Muscle layer of colon (tissue), 2 donors: Measurements from ENCODE around the gene MYO3B.
"Not testable (repeated sequence)": the region's sequence is repeated elsewhere in the genome, so short reads cannot be mapped to it uniquely, and the experiment has no call there.

Source experiments
- H3K27ac ChIP-seq: one replicate; pipeline ENCODE4 v1.7.0; 2013; ENCODE audit warnings: low read depth, mild to moderate bottlenecking, low read length, moderate library complexity
- H3K27me3 ChIP-seq, 2 donors: one replicate each; pipeline ENCODE4 v1.7.0; 2013; ENCODE audit warnings: low read length in 2 of 2, mild to moderate bottlenecking in 2 of 2; ENCODE audit not compliant: insufficient read depth in 2 of 2, control insufficient read depth in 1 of 2
- H3K36me3 ChIP-seq: one replicate; pipeline ENCODE4 v1.7.0; 2013; ENCODE audit warnings: mild to moderate bottlenecking, low read length; ENCODE audit not compliant: insufficient read depth
- H3K4me1 ChIP-seq: one replicate; pipeline ENCODE4 v1.7.0; 2013; ENCODE audit warnings: mild to moderate bottlenecking, low read length; ENCODE audit not compliant: insufficient read depth
- H3K4me3 ChIP-seq, 2 donors: one replicate each; pipeline ENCODE4 v1.7.0; 2013; ENCODE audit warnings: low read length in 2 of 2, low read depth in 1 of 2, mild to moderate bottlenecking in 1 of 2, moderate library complexity in 1 of 2
- H3K9ac ChIP-seq: one replicate; pipeline ENCODE4 v1.7.0; 2013; ENCODE audit warnings: low read length
- H3K9me3 ChIP-seq: one replicate; pipeline ENCODE4 v1.7.0; 2013; ENCODE audit warnings: mild to moderate bottlenecking, low read length
- donor health status: abdominal sarcoma.
- donor health status: Adenocarcinoma of cecum.

Gene MYO3B

DNA sequence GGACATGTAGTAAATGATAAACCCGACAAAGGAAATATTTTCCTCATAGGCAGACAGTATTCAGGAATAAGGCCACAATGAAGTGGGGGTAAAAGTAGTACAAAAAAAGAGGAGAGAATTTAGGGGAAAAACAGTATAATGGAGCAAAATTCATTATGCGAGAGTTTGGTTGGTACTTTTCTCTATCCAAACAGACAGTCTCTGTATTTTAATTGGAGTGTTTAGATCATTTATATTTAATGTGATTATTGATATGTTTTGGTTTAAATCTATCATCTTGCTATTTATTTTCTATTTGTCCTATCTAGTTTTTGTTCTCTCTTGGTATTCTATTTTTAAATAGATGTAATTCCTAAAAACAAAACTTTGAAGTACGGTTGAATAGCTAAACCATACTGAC, 366.9 kb downstream of the MYO3B start:
- Histone ChIP-seq H3K27me3 (no peaks in the 10 kb centered on the region), H3K9me3 (no peaks in the 10 kb centered on the region), H3K27ac (no peak overlapping the region), H3K4me3 (no peak overlapping the region), H3K36me3 (no peaks in the 10 kb centered on the region), H3K4me1 (no peaks in the 10 kb centered on the region), H3K9ac (no peak overlapping the region)

DNA sequence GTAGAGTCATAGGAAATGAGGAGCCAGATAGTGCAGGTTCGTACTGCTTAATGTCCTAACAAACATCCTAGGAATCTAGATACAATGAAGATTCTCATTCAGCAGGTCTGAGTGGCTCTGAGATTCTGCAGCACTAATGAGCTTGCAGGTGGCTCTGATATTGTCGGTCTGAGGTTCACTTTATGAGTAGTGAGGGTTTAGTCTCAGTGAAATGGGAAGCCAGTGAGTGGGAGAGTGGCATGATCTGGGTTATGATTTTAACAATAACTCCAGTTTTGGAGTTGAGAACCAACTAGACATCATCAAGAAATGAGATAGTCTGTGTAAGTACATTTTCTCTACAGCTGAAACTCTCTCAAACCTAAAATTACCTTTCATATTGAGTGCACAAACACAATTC, 370.4 kb downstream of the MYO3B start:
- Histone ChIP-seq H3K27me3 (no peaks in the 10 kb centered on the region), H3K9me3 (no peaks in the 10 kb centered on the region), H3K9ac (no peak overlapping the region), H3K4me3 (no peak overlapping the region), H3K27ac (no peak overlapping the region), H3K36me3 (no peaks in the 10 kb centered on the region), H3K4me1 (no peaks in the 10 kb centered on the region)

DNA sequence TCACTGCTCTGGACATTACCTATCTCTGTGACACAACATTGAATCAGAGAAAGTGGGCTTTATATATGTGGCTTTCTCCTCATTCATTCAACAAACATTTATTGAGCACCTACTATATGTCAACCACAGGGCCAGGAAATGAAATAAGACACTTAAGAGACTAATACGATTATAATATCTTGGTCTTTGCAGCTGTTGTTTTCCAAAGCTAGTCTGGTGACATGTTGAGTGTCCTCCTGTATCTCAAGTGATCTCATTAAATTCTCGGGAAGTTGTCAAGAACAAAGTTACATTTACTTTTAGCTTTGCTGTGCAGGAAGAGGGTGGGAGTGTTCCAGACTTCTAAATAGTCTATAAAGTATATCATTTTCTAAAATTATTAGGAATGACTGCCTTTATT, 372.6 kb downstream of the MYO3B start:
- no peak overlapping the region for H3K9ac ChIP-seq
- no peak overlapping the region for H3K27ac ChIP-seq
- H3K4me1 ChIP-seq: peaks cover 13% of the 10 kb centered on the region
- no peaks in the 10 kb centered on the region for H3K36me3 ChIP-seq
- no peaks in the 10 kb centered on the region for H3K9me3 ChIP-seq
- H3K27me3 ChIP-seq: no peaks in the 10 kb centered on the region
- H3K4me3 ChIP-seq: no peak overlapping the region

DNA sequence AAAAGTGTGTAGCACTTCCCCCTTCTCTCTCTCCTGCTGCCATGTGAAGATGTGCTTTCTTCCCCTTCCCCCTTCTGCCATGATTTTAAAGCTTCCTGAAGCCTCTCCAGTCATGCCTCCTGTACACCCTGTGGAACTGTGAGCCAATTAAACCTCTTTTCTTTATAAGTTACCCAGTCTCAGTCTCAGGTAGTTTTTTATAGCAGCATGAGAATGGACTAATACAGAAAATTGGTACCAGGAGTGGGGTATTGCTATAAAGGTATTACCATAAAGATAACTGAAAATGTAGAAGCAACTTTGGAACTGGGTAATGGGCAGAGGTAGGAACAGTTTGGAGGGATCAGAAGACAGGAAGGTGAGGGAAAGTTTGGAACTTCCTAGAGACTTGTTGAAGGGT, 374.0 kb downstream of the MYO3B start:
- H3K9me3 ChIP-seq, H3K4me3 ChIP-seq, H3K27me3 ChIP-seq, H3K9ac ChIP-seq, H3K27ac ChIP-seq, H3K36me3 ChIP-seq: not testable (repeated sequence)
- H3K4me1 ChIP-seq: peaks cover 14% of the 10 kb centered on the region

DNA sequence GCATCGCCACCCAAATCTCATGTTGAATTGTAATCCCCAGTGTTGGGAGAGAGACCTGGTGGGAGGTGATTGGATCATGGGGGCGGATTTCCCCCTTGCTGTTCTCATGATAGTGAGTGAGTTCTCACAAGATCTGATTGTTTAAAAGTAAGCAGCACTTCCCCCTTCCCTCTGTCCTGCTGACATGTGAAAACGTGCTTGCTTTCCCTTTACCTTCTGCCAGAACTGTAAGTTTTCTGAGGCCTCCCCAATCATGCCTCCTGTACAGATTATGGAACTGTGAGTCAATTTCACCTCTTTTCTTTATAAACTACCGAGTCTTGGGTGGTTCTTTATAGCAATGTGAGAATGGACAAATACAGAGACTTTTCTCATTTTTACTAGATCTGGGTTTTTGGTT, 375.8 kb downstream of the MYO3B start:
- H3K4me1 ChIP-seq: peaks cover 20% of the 10 kb centered on the region
- no peaks in the 10 kb centered on the region for H3K36me3 ChIP-seq
- H3K27me3 ChIP-seq: no peaks in the 10 kb centered on the region
- no peak overlapping the region for H3K27ac ChIP-seq
- no peak overlapping the region for H3K9ac ChIP-seq
- H3K9me3 ChIP-seq: no peaks in the 10 kb centered on the region
- H3K4me3 ChIP-seq: no peak overlapping the region

DNA sequence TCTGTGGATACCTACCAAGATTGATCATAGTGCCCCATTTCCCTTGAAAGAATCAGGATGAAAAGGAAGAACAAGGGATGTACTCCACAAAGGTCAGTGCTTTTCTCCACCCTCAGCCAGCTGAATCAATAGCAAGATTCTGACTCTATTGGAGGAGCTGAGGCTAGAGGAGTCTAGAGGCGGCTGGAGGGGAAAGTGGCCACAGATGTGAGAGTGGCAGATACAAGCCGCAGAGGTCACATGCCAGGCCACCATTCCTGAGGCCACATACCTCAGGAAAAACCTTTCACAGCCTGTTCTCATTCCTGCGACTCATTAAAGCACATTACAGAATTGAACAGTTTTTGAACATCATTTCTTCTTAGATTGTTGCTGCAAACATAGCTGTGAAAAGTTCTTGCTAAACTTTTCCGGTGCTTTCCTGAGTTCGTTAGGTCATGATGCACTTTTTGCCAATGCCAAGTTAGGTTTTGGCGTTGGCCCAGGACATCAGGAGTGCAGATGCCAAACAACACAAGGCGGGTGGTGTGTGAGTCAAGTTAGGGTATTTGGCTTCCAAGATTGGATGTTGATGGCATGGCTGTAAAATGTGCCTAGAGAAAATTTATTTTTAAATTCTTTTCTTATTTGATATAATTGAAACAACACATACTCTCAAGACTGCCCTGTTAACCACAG, 376.5 kb downstream of the MYO3B start:
- Histone ChIP-seq H3K27me3 (no peaks in the 10 kb centered on the region), H3K4me3 (no peak overlapping the region), H3K9me3 (no peaks in the 10 kb centered on the region), H3K36me3 (no peaks in the 10 kb centered on the region), H3K27ac (no peak overlapping the region), H3K4me1 (peaks cover 27% of the 10 kb centered on the region), H3K9ac (no peak overlapping the region)

DNA sequence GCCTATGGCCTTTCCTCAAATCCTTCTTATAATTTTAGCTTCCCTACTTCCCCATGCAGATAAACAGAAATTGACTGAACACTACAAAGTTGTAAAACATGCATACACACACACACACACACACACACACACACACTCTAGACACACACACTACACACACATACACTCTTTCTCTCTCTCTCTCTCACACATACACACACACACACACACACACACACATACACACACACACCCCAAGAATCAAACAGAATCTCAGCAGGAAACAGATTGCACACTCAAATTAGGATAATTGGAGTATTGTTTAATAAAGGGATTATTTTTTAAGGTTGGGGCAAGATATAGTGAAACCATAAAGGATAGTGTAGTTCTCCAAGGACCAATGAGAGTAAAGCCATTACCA, 385.0 kb downstream of the MYO3B start:
- no peaks in the 10 kb centered on the region for H3K27me3 ChIP-seq
- no peak overlapping the region for H3K9ac ChIP-seq
- H3K4me3 ChIP-seq: no peak overlapping the region
- no peak overlapping the region for H3K27ac ChIP-seq
- no peaks in the 10 kb centered on the region for H3K9me3 ChIP-seq
- H3K4me1 ChIP-seq: peaks cover 36% of the 10 kb centered on the region
- no peaks in the 10 kb centered on the region for H3K36me3 ChIP-seq

DNA sequence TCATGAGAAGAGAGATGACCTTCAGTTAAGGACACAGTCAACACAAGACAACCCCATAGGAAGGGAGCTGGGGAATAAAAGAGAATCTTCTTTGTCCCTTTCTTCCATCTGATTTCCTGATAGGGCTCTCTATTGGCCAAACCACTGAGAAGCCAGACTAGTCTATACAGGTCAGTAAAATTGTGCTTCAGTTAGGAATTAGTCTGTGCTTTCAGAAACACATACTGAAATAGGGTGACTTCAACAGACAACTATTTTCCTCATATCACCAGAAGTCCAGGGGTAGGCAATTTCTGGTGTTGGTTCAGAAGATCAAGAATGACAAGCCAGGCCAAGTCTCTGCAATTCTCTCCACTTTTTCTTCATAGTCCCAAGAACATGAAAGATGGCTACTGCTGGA, 385.5 kb downstream of the MYO3B start:
- Histone ChIP-seq H3K36me3 (no peaks in the 10 kb centered on the region), H3K9ac (no peak overlapping the region), H3K27ac (no peak overlapping the region), H3K4me1 (peaks cover 36% of the 10 kb centered on the region), H3K4me3 (no peak overlapping the region), H3K9me3 (no peaks in the 10 kb centered on the region), H3K27me3 (no peaks in the 10 kb centered on the region)

DNA sequence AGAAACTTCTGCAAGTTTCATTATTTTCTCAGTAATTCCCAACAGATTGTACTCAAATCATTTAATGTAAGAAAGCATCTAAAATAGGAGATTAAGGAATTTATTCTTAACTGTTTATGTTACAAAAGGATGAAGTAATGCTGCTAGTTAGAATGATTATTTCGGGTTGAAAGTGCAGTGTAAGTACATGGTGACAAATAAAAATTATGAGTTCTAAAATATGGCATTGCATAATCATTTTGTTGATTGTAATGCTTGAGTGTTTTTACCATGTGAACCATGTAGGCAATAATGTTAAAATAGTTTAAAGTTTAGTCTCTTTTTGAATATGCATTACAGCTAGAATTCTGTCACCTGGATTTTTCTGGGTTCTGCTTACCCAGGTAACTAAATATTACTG, 388.2 kb downstream of the MYO3B start:
- Histone ChIP-seq H3K27me3 (no peaks in the 10 kb centered on the region), H3K4me1 (peaks cover 12% of the 10 kb centered on the region), H3K4me3 (no peak overlapping the region), H3K9me3 (no peaks in the 10 kb centered on the region), H3K27ac (no peak overlapping the region), H3K9ac (no peak overlapping the region), H3K36me3 (no peaks in the 10 kb centered on the region)

DNA sequence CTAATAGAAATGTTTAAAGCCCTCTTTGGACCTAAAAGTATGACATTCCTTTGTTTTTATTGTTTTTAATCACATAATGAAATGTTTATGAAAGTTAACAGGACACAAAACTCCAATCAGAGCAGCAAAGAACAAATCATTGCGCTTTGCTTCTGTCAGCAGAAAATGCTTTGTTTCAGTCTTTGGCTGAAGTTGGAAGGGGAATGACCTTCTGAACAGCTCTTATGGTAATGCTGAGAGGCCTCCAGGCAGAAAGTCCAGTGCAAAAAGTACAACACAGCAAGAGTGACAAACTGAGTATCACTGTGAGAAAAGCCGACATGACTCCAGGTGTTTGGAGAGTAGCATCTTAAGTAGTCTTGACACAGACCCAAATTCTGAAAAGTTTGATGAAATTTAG, 389.5 kb downstream of the MYO3B start:
- Histone ChIP-seq H3K4me3 (no peak overlapping the region), H3K9me3 (no peaks in the 10 kb centered on the region), H3K9ac (no peak overlapping the region), H3K27me3 (no peaks in the 10 kb centered on the region), H3K36me3 (no peaks in the 10 kb centered on the region), H3K4me1 (peaks cover 12% of the 10 kb centered on the region), H3K27ac (no peak overlapping the region)

DNA sequence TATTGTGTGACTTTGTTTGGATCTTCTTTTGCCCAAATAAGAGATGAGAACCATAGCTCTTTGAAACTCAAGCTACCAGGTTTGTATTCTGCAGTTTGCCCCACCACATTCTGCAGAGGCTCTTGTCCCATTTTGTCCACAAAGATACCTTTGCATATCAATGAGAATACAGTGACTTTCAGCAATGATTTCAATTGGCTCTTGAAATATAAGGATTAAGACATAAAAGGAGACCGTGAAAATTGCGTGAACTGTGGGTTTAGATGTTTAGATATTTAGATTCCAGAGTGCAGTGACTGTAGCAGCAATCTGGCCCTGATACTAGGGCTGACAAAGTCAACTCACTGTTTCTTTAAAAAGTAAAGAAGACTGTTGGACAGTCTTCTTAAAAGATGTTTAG, 390.6 kb downstream of the MYO3B start:
- H3K9me3 ChIP-seq: no peaks in the 10 kb centered on the region
- no peaks in the 10 kb centered on the region for H3K27me3 ChIP-seq
- H3K27ac ChIP-seq: no peak overlapping the region
- no peak overlapping the region for H3K9ac ChIP-seq
- no peak overlapping the region for H3K4me3 ChIP-seq
- peaks cover 12% of the 10 kb centered on the region for H3K4me1 ChIP-seq
- no peaks in the 10 kb centered on the region for H3K36me3 ChIP-seq

DNA sequence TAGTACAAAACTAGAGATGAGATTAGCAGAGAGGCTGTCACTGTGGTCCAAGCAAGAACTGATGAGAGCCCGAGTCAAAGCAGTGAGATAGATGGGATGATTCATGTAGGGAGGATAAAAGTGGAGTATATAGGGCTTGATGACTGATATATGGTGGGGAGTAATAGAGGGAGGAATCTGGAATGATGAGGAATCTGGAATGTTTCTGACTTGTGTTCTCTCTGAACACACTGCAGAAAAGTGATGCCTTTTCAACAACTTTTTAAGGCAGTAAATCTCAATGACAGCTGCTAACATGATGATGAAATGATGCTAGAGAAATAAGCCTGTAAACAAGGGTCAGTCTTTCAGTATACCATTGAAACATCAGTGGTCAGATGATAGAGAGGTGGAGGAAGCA, 393.7 kb downstream of the MYO3B start:
- no peaks in the 10 kb centered on the region for H3K36me3 ChIP-seq
- H3K4me3 ChIP-seq: no peak overlapping the region
- no peak overlapping the region for H3K9ac ChIP-seq
- no peaks in the 10 kb centered on the region for H3K9me3 ChIP-seq
- H3K4me1 ChIP-seq: peaks cover 3% of the 10 kb centered on the region
- H3K27me3 ChIP-seq: no peaks in the 10 kb centered on the region
- H3K27ac ChIP-seq: no peak overlapping the region
